Lower leg skin (tissue), 4 donors: Measurements from ENCODE around the gene CENPU. TPM values are rescaled to one million over a fixed set of nuclear protein-coding genes. Genes with fewer than 3 reads are reported as not detected.

Experiments used
- DNase-seq, 2 donors: peaks; one replicate each; pipeline ENCODE4 v3.0.0-alpha.2; 2019; ENCODE audit warnings: low spot score in 2 of 2
- H3K4me3 ChIP-seq: fragments of 200-600 bp; sonication (generic); 2 replicates; pipeline ENCODE4 v1.5.1; 2017; ENCODE audit warnings: mild to moderate bottlenecking, low read depth; ENCODE audit not compliant: poor library complexity, severe bottlenecking
- POLR2A ChIP-seq, 2 donors: fragments of 450-650 bp; IDR thresholded peaks; one replicate each; pipeline ENCODE4 v1.6.1; 2016 to 2017; ENCODE audit warnings: antibody characterized with exemption in 2 of 2, mild to moderate bottlenecking in 1 of 2, moderate library complexity in 1 of 2
- WGBS, 2 donors: methylation state at CpG; one replicate each; pipeline ENCODE4 v1.1.5; 2018; 5-methylcytosine and 5-hydroxymethylcytosine counted together
- intact Hi-C: fragments of 100-400 bp; cut with DNase I; formaldehyde crosslinking; loops from one replicate; pipeline ENCODE4 v1.15.0; 2023; ENCODE audit warnings: low total_unique reads
- total RNA-seq, 4 donors: library from RNA; depleted of rRNA; stranded (reverse); fragments of >200 nt; gene quantifications; one replicate each; pipeline ENCODE4 v1.1.0, GENCODE V29; 2016
- TF ChIP-seq, protein P1 (sequence below), 3 donors: fragments of 450-650 bp; IDR thresholded peaks; one replicate each; pipeline ENCODE4 v1.5.1; 2016; ENCODE audit warnings: antibody characterized with exemption in 3 of 3, mild to moderate bottlenecking in 3 of 3, moderate library complexity in 2 of 3

The CENPU gene
- total RNA-seq, 4 donors from 2014 or later: 9.2 to 14.8 (median 12.3) TPM

GRCh38 chr4:184750926-184751584 lies 17.2 kb upstream of the CENPU start:
- no peak overlapping the region for H3K4me3 ChIP-seq
- DNase-seq: no peak
- 77 to 84% methylated on average over 8 of the region's 8 CpGs for WGBS, 2 donors
- TF ChIP-seq, protein P1, sequence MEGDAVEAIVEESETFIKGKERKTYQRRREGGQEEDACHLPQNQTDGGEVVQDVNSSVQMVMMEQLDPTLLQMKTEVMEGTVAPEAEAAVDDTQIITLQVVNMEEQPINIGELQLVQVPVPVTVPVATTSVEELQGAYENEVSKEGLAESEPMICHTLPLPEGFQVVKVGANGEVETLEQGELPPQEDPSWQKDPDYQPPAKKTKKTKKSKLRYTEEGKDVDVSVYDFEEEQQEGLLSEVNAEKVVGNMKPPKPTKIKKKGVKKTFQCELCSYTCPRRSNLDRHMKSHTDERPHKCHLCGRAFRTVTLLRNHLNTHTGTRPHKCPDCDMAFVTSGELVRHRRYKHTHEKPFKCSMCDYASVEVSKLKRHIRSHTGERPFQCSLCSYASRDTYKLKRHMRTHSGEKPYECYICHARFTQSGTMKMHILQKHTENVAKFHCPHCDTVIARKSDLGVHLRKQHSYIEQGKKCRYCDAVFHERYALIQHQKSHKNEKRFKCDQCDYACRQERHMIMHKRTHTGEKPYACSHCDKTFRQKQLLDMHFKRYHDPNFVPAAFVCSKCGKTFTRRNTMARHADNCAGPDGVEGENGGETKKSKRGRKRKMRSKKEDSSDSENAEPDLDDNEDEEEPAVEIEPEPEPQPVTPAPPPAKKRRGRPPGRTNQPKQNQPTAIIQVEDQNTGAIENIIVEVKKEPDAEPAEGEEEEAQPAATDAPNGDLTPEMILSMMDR (IDR thresholded peaks at IDR 0.05): no peak
- intact Hi-C loops: loop anchor here (5.0 kb wide), 1 partner anchor 1929 kb away; no protein-coding TSS in a partner anchor

GRCh38 chr4:184748251-184748652 lies 14.4 kb upstream of the CENPU start:
- intact Hi-C loops: loop anchor here (5.0 kb wide), 1 partner anchor 159 kb away; no protein-coding TSS in a partner anchor
- no peak overlapping the region for H3K4me3 ChIP-seq
- 17 to 29% methylated on average over 8 of the region's 8 CpGs for WGBS, 2 donors
- peak; percentile 72 to 90 for DNase-seq
- no peak for TF ChIP-seq POLR2A (IDR thresholded peaks at IDR 0.05)
- TF ChIP-seq, protein P1 (IDR thresholded peaks at IDR 0.05): no peak

DNA sequence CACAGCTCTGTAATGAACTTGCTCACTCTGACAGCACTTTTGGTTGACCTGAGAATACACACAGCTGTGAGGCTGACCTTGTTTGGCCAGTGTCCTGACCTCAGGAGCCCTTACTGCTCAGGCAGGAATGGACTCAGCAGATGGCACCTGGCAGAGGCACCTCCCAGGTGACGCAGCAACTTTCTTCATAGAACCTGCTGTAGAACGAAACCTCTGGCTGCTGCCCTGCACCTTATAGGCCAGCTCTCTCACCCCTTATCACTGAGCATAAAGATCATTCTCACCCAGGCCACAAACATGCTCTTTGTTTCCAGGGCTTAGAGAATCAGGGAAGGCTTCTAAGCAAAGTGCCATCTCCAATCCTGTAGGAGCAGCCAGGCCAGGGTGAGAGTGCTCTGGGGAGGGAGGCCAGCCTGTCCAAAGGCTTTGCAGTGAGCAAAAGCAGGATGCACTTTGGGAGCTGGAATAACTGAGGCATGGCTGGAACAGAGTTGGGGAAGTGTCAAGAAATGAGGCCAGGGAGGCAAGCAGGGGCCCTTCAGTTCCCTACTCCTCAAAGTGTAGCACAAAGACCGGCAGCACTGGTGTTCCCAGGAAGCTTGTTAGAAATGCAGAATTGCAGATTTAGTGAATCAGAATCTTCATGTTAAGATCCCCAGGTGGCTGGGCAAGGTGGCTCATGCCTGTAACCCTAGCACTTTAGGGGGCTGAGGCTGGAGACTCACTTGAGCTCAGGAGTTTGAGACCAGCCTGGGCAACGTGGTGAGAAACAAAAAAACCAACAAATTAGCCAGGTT lies 13.3 kb upstream of the CENPU start:
- TF ChIP-seq POLR2A (IDR thresholded peaks at IDR 0.05): no peak
- TF ChIP-seq, protein P1 (IDR thresholded peaks at IDR 0.05): no peak
- DNase-seq: no peak
- H3K4me3 ChIP-seq: no peak overlapping the region
- intact Hi-C loops: loop anchor here (5.0 kb wide), 1 partner anchor 160 kb away; no protein-coding TSS in a partner anchor
- WGBS, 2 donors: 38 to 62% methylated on average over 4 of the region's 4 CpGs

DNA sequence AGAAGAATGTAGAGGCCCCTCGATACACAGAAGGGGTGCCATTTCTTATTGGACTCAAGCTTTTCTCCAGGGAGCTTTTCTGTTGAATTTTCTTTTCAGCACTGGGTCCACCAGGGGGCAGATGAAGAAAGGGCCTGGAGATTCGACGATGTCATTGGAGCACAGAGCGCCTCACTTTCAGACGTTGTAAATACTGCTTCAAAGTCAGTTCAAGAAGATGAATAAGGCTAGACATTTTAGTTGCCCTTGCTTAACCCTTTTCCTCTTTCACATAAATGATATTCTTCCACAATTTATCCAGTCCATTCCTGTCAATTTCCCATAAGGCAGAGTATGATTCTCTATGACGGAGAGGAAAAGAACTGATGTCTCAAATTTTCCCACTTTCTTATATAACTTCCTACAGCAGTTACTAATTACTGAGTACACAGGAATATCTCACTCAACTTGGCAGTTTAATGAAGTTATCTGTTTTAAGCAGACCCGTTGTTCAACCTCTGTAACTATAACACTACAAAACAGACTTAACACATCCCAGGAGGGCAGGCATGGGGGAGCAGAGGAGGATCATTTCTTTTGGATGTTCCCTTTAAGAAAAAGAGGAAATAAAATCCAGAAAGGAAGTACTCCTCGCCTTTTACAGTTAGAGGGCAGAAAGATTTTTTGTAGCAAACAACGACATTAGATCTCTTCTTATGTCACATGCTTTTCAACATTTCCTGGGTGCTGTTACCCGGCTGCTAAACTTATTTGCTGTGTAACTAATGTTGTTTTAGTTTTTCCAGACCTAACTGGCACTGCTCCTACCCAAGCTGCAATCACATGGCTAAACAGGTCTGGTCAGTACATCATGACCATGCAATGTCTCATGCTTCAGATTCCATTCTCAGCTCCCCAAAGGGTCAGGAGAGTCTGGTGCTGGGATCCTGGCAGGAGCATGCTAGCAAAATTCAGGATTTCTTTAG lies 12.2 kb upstream of the CENPU start:
- intact Hi-C loops: loop anchor here (5.0 kb wide), 1 partner anchor 161 kb away; no protein-coding TSS in a partner anchor
- TF ChIP-seq, protein P1 (IDR thresholded peaks at IDR 0.05): peak in 1 of 3 donors; percentile 76
- TF ChIP-seq POLR2A (IDR thresholded peaks at IDR 0.05): no peak
- no peak overlapping the region for H3K4me3 ChIP-seq
- 5 to 6% methylated on average over 10 of the region's 10 CpGs for WGBS, 2 donors
- DNase-seq: peak; percentile 81 to 92

DNA sequence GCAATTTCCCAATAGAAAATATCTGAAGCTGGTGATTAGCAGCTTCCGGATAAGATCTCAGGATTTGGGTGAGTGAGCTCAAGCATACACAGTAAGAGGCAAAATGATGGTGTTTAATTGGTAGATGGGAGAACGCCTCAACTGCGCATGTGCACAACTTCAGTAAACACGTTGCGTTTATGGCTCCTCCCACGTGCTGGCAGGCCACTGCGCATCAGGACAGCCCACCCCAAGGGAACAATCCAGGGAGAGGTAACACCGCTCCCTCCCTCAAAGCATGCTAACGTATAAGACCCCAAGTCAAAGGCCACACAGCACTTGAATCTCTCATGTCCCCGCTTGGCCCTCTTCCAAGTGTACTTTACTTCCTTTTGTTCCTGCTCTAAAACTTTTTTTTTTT lies 10.3 kb upstream of the CENPU start:
- TF ChIP-seq POLR2A (IDR thresholded peaks at IDR 0.05): no peak
- TF ChIP-seq, protein P1 (IDR thresholded peaks at IDR 0.05): no peak
- 91 to 92% methylated on average over 10 of the region's 10 CpGs for WGBS, 2 donors
- DNase-seq: no peak
- intact Hi-C loops: no loop called here
- H3K4me3 ChIP-seq: no peak overlapping the region
